GM18520 (cell line): ENCODE data around the gene PHF24.
"Not testable (repeated sequence)": the region's sequence is repeated elsewhere in the genome, so short reads cannot be mapped to it uniquely, and the experiment has no call there.

Experiments used
- ATAC-seq: cut with Tn5 transposase; IDR thresholded peaks from one replicate; pipeline ENCODE4 v1.9.1; 2021; ENCODE audit not compliant: unreplicated experiment

PHF24 gene

DNA sequence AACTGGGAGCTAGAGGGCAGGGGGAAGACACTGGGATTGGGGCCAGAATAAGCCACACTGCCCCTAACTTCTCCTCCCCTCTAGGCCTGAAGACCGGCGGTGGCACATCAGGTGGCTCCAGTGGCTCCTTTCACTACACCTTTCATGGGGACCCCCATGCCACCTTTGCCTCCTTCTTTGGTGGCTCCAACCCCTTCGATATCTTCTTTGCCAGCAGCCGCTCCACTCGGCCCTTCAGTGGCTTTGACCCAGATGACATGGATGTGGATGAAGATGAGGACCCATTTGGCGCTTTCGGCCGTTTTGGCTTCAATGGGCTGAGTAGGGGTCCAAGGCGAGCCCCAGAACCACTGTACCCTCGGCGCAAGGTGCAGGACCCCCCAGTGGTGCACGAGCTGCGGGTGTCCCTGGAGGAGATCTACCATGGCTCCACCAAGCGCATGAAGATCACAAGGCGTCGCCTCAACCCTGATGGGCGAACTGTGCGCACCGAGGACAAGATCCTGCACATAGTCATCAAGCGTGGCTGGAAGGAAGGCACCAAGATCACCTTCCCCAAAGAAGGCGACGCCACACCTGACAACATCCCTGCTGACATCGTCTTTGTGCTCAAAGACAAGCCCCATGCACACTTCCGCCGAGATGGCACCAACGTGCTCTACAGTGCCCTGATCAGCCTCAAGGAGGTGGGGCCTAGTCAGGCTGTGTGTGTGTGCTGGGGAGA is 38.3 kb downstream of the PHF24 start:
- ATAC-seq = no peak

DNA sequence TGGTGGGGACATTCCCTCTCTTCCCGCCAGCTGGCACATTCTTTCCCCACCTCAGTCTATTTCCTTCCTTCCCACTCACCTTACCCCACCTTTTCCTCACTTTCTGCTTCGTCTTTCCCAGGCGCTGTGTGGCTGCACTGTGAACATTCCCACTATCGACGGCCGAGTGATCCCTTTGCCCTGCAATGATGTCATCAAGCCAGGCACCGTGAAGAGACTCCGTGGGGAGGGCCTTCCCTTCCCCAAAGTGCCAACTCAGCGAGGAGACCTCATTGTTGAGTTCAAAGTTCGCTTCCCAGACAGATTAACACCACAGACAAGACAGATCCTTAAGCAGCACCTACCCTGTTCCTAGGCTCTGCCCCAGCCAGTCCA is 38.8 kb downstream of the PHF24 start:
- ATAC-seq = no peak

DNA sequence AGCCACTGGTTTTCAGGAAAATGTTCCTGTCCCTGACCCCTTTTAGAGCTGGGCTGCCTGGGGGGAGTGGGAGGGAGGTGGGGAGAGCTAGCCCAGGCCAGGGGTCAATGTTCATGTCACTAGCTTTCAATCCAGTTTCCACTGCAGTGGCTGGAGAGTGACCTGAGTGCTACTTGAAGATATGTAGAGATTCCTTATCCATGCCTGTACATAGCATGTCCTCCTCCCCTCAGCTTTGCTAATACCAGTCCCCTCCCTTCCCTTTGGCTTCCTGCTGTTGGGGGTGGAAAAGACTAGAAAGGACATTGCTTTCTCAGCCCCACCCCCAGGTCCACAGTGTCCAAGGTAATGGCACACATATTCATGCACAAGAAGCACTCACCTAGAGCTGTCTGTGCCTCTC is 39.3 kb downstream of the PHF24 start:
- no peak for ATAC-seq

DNA sequence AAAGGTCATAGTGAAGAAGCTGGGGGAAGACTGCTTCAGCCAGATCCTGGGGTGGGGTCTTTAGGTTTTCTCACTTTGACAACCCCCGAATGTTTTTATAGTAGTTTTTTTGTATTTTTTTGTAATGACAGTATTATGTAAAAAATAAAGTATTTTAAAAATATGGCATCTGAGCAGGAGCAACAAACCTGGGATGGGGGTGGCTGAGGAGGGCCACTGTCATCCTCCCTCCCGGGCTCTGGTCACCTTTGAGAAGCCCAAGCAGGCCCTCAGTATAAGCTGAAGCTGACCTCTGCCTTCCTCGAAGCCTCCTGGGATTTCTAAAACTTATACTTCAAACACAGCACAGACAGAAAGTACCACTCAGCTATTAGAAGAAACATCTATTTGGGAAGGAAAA is 40.2 kb downstream of the PHF24 start:
- no peak for ATAC-seq

DNA sequence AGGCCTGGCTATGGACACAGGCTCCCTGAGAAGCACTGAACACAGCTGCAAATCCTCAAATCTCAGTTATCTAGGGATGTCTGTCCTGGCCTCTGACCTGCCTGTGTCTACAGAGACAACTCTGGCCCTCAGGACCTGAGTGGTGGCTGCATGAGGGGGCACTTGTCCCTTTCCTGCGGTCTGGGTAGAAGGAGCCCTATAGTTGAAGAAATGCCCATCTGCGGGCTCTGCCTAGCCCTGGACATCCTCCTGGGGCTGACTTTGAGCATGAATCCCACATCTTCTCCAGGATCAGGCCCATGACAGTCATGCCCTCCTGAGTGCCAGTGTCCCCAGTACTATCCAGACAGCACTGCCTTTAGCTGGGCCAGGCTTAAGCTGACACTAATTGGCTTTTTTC is 41.5 kb downstream of the PHF24 start:
- ATAC-seq = no peak

DNA sequence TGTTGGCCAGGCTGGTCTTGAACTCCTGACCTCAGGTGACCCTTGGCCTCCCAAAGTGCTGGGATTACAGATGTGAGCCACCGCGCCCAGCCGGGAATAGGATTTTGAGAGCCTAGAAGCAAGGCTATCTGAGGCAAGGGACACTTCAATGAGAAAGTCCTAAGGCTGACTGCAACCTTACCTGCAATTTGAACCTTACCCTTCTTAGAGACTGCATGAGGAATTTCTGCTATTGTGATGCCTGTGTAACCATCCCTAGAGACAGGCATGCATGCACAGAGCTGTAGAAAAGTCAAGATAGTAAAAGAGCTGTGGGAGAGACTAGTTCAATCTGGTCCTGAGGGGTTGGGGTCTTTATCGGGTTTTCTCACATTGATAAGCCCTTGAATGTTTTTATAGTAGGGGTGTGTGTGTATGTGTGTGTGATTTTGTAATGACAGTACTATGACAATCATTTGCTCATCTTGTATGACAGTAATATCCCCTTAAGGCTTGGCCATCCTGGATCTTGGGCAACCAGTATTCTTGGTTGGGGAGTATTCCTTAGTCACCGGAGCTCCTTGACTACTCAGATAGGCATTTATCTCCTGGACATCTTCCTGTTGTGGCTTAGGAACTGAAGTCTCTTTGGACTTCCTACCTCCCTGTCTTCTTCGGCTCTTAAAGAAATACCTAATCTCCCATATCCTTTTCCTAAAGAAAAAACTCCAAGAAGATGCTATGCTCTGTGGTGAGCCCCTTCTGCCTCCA is 42.6 kb downstream of the PHF24 start:
- ATAC-seq = no peak

DNA sequence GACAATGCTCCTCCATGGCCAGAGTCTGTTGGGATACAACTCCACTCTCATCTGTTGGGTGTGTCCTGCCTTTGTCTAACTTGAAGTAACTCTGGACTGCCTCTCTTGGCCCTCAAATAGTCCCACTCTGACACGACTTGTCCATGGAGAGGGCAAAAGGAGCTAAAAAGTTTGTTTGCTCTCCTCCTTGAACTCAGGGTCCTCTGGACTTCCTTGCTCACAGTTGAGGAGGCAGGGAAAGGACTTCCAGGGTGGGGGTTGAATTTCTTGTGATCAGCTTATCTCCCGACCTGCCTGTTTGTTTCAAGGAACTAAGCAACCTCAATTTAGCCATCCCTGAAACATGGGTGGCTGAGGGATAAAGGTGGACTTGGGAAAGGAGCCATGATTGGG is 43.2 kb downstream of the PHF24 start:
- ATAC-seq = no peak

DNA sequence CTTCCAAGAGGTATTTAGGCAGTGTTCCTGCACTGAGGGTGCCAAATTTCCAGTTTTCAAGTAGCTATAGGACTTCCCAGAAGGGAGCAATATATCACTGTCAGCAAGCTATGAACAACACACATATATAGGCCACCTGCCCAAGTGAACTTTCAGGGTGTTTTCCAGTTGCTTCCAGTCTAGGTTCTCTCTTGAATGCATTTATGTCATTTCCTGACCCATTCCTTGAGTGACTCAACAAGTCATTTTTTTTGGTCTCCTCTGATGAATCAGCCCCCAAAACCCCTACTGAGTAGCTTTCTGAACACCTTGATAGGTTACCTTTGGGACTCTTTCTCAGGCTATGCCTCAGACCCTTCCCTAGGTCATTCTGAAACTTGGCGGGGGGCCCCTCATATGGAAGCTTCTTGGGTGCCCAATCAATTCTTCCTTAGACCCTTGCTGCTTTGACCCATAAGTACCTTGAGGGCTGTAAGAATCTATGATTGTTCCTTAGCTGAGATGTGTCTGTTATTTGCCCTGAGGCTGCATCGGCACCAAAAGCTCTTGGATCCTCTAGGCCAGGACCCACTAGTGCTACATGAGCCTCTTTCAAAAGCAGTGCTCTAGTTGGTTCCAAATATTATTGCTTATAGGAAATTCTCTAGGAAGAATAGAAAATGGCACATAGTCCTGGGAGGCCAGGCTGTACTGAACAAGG is 43.9 kb downstream of the PHF24 start:
- no peak for ATAC-seq

DNA sequence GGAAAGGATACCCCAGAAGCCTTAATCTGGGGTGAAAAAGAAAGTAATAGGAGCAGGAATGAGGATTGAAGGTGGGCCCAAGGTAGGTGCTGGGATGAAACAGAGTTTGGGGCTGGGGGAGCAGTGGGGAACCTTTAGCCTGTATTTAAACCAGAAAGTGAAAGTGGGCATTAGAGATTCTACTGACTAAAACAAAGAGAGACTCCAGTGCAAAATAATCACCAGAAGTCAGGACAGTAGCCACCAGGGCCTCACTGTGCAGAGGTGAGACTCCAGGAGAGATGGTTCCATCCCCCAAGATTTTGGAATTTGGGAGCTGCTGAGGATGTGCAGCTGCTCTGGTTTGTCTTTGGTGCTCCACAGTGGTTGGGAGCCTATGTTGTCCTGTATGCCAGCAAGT is 44.5 kb downstream of the PHF24 start:
- ATAC-seq = no peak

DNA sequence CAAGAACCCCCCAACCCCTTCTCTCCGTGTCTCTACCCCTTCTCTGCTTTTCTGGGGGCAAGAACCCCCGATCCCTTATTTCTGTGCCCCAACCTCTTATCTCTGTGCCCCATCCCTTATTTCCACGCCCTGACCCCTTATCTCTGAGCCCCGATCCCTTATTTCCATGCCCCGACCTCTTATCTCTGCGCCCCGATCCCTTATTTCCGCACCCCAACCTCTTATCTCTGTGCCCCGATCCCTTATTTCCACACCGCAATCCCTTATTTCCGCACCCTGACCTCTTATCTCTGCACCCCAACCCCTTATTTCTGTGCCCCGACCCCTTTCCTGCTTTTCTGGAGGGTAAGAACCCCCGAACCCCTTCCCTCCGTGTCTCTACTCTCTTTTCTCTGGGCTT is 46.2 kb downstream of the PHF24 start:
- ATAC-seq = not testable (repeated sequence)

DNA sequence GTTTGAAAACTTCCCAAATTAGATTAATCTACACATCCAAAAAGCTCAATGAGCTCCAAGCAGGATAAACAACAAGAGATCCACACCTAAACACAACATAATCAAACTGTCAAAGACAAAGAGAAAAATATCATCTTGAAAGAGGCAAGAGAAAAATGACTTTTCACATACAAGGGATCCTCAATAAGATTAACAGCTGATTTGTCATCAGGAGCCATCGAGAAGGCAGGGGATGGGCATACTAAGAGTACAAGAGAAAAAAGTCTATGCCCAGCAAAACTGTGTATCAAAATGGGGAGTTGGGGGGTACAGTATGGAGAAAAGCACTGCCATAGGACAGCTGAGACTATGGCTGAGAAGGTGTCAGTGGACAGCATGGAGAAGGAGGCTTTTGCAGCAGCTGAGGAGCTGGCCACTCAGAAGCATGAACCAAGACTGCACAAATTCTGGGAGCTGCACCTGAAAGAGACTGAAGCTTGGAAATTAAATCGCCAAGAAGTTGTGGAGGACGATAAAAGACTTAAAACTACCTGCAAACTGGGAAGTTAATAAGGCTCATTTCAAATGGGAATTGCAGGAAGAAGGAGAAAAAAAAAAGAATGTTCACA is 52.4 kb downstream of the PHF24 start:
- ATAC-seq = no peak

DNA sequence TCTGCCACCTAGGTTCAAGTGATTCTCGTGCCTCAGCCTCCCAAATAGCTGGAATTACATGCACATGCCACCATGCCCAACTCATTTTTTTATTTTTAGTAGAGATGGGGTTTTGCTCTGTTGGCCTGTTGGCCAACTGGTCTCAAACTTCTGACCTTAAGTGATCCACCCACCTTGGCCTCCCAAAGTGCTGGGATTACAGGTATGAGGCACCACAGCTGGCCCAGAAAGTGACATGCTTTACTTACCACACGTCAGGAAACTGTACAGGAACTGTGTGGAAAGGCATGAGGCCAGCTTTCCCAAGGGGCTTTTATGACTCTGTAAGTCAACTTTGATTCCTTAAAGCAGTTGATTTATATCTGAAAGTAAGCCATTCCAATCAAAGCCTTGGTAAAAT is 56.4 kb downstream of the PHF24 start:
- ATAC-seq = no peak

DNA sequence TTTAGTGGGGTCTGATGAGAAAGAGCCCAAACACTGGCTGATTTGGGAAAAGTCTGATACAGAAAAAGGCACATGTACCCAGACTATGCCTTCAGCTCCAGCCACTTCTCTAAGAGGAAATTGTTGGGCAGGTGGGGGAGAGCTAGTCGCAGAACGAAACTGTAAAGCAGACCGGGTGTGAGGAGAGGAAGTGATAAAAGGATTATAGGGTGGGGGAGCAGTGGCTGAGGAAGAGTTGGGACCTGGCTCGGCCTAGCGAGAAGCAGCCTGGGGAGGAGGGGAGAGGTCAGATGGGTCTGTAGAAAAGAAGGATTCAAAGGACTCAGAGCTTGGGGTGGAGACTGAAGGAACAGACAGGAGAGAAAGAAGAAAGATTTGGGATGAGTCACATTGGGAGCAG is 65.4 kb downstream of the PHF24 start:
- not testable (repeated sequence) for ATAC-seq

DNA sequence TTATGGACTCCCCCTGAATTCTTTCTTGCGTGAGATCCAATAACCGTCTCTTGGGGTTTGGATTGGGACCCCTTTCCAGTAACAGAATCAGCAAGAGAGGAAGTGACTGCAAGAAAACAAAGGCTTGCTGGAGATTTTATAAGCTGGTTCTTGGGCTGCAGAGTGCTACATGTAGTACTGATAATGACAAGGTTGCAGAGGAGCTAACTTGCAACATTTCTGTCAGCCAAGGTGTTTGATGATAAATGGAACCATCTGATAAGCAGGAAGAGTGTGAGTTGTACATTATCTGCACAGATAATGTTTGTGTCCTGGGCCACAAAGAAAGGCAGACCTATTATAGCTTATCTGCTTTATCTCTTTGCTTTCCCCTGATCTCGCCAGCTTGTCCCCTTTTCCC is 68.6 kb downstream of the PHF24 start:
- ATAC-seq = no peak

DNA sequence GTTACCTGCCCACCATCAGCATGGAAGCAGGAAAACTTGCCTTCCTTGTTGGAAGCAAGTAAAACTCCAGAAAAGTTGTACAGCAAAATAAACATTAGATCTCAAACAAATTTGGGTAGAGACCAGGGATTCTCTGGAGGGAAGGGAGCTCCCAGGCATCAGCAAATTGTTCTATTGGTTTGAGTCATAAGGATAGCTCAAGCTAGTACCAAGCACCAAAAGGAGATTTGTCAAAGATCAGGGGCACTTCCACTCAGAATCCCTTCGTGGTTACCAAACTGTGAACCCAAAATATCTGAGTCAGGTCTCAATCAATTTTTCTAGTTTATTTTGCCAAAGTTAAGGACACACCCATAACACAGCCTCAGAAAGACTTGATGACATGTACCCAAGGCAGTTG is 69.3 kb downstream of the PHF24 start:
- no peak for ATAC-seq

DNA sequence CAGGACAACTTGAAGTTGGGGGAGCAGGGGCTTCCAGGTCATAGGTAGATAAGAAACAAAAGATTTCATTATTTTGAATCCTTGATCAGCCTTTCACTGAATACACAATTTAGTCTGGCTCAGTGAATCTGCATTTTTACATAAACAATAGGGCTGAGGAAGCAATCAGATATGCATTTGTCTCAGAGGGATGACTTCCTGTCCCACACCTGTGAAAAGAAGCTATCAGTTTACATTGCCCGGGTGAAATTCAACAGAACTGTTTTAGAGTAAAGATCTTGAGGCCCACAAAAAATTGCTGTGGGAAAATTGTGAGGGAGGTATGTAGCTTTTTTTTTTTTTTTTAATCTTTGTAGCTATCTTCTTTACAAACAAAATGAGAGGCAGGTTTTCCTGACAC is 69.8 kb downstream of the PHF24 start:
- no peak for ATAC-seq

DNA sequence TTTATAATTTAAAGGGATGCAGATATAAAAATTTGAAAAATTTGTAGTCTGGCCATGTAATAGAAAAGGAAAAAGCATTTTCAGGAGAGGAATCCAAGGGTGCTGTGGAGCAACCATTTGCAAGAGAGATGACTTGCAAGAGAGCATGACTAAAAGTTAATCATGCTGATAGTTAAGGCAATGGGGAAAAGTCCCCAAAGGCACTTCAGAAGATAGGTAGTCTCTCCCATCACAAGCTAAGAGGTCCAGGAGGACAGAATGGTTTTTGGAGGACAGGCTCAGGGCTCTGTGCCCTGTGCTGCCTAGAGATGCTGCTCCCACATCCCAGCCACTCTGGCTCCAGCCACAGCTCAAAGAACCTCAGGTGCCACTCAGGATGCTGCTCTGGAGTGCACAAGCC is 70.3 kb downstream of the PHF24 start:
- no peak for ATAC-seq

DNA sequence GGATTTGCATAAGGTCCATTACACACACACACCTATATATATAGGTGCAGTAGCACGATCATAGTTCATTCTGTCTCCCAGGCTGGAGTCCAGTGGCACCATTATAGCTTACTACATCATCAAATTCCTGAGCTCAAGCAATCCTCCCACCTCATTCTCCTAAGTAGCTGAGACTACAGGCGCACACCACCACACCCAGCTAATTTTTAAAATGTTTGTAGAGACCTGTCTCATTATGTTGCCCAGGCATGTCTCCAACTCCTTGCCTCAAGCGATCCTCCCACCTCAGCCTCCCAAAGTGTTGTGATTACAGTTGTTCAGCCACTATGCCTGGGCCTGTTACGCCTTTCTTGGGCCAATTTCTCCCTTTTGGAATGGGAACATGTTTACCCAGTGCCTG is 71.2 kb downstream of the PHF24 start:
- ATAC-seq = no peak

DNA sequence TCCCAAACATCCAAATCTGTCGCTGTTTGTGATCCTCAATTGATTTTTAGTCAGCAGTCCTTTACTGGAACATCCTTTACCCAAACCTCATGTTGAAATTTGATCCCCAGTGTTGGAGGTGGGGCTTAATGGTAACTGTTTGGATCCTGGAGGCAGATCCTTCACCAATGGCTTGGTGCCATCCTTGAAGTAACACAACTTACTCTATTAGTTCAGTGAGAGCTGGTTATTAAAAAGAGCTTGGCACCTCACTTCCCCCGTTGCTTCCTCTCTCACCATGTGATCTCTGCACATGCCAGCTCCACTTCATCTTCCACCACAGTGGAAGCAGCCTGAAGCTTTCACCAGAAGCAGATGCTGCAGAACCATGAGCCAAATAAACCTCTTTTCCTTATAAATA is 71.8 kb downstream of the PHF24 start:
- no peak for ATAC-seq
